H1 (cell line): Measurements from ENCODE around the gene PPP1R9A. TPM values are rescaled to one million over a fixed set of nuclear protein-coding genes. Genes with fewer than 3 reads are reported as not detected.

Experiments
- ASH2L ChIP-seq: fragments of 200-600, 300-600 bp; sonication (generic); IDR thresholded peaks from one replicate; pipeline ENCODE4 v1.7.1; 2017; ENCODE audit warnings: low read length
- ATF2 ChIP-seq: IDR thresholded peaks from 2 replicates; pipeline ENCODE4 v1.6.1; 2012; ENCODE audit warnings: low read length, inconsistent platforms
- CTBP2 ChIP-seq: IDR thresholded peaks from 2 replicates; pipeline ENCODE4 v1.7.0; 2011; ENCODE audit warnings: borderline replicate concordance, mild to moderate bottlenecking, moderate library complexity, mixed read lengths, low read length; ENCODE audit not compliant: insufficient read depth, insufficient read length
- EGR1 ChIP-seq: IDR thresholded peaks from 2 replicates; pipeline ENCODE4 v1.6.1; 2011; ENCODE audit warnings: low read depth, low read length, borderline replicate concordance
- EP300 ChIP-seq, 2 experiments: IDR thresholded peaks; 1 replicate in 1 of 2; 2 replicates in 1 of 2; pipeline ENCODE4 v1.6.1; 2011 to 2012; ENCODE audit warnings: low read depth in 2 of 2, low read length in 2 of 2, mild to moderate bottlenecking in 2 of 2, borderline replicate concordance in 1 of 2, inconsistent platforms in 1 of 2, moderate library complexity in 1 of 2
- GTF2F1 ChIP-seq: IDR thresholded peaks from 2 replicates; pipeline ENCODE4 v1.6.1; 2012; ENCODE audit warnings: low read depth, low read length, improper control_type of control experiment, borderline replicate concordance
- HDAC2 ChIP-seq, 2 experiments: fragments of 300-600 bp in 1 of 2; sonication (generic) in 1 of 2; IDR thresholded peaks; 2 replicates each; pipeline ENCODE4 v1.6.1; 2011 to 2012; ENCODE audit warnings: low read depth in 2 of 2, low read length in 2 of 2, mild to moderate bottlenecking in 2 of 2, moderate library complexity in 2 of 2, borderline replicate concordance in 1 of 2, inconsistent platforms in 1 of 2
- PHF8 ChIP-seq: fragments of 200-600 bp; sonication (generic); conservative IDR thresholded peaks from 2 replicates; pipeline ENCODE4 v1.7.1; 2012; ENCODE audit warnings: low read depth, mild to moderate bottlenecking, inconsistent platforms, low read length, moderate library complexity
- RAD21 ChIP-seq, 2 experiments: IDR thresholded peaks in 1 of 2; conservative IDR thresholded peaks in 1 of 2; 2 replicates each; pipeline ENCODE4 v1.6.1; 2011; ENCODE audit warnings: low read depth in 2 of 2, low read length in 2 of 2, improper control_type of control experiment in 1 of 2, inconsistent platforms in 1 of 2, mild to moderate bottlenecking in 1 of 2, moderate library complexity in 1 of 2
- RBBP5 ChIP-seq: IDR thresholded peaks from 2 replicates; pipeline ENCODE4 v1.7.1; 2012; ENCODE audit warnings: low read depth, mild to moderate bottlenecking, inconsistent platforms, low read length, moderate library complexity, borderline replicate concordance
- RFX5 ChIP-seq: IDR thresholded peaks from 2 replicates; pipeline ENCODE4 v1.6.1; 2011; ENCODE audit warnings: low read depth, low read length, improper control_type of control experiment, borderline replicate concordance
- SIN3A ChIP-seq, 2 experiments: IDR thresholded peaks in 1 of 2; conservative IDR thresholded peaks in 1 of 2; 2 replicates each; pipeline ENCODE4 v1.6.1; 2011 to 2012; ENCODE audit warnings: low read length in 2 of 2, improper control_type of control experiment in 1 of 2, low read depth in 1 of 2, mild to moderate bottlenecking in 1 of 2
- TAF1 ChIP-seq: IDR thresholded peaks from 2 replicates; pipeline ENCODE4 v1.6.1; 2011; ENCODE audit warnings: mild to moderate bottlenecking, low read depth, low read length
- YY1 ChIP-seq: IDR thresholded peaks from 2 replicates; pipeline ENCODE4 v1.6.1; 2011; ENCODE audit warnings: low read depth, mild to moderate bottlenecking, low read length
- ZNF274 ChIP-seq: IDR thresholded peaks from 2 replicates; pipeline ENCODE4 v1.7.0; 2012; ENCODE audit warnings: low read length, borderline replicate concordance; ENCODE audit errors: extremely low read depth
- polyA plus RNA-seq, 7 experiments: library from polyadenylated mRNA; depleted of rRNA in 3 of 7; stranded (reverse) in 5 of 7; unstranded in 2 of 7; fragments of >200 nt in 5 of 7; fragments of 200-250 nt in 2 of 7; gene quantifications; 1 replicate in 5 of 7; 2 replicates in 1 of 7; 4 replicates in 1 of 7; pipeline versions ENCODE4 v1.2.1 to v1.2.3, GENCODE V29; 2011 to 2013; ENCODE audit warnings: missing spikeins in 2 of 7, mixed read lengths in 2 of 7
- total RNA-seq: library from RNA; stranded (reverse); fragmentation: NEBNext Ultra II Directional; extraction: Animal tissue kit (Norgen Biotek cat#: 25700); gene quantifications from 2 replicates; pipeline ENCODE4 v1.2.1, GENCODE V29; 2021
- TF ChIP-seq, protein P1 (sequence below): IDR thresholded peaks from 2 replicates; pipeline ENCODE4 v1.6.1; 2012; ENCODE audit warnings: inconsistent platforms

Gene PPP1R9A
- total and polyA plus RNA-seq, 2 of the 8 experiments (the other 6 are each of a cell fraction or from before 2014, with no cell fraction given) = 3.0 to 20.3 TPM

GRCh38 chr7:94907026-94907810 is at the start of gene PPP1R9A (continued):
- peak in 1 of 2 experiments; percentile 55; a peak in 1 of 4 replicates for TF ChIP-seq SIN3A (conservative IDR thresholded peaks at IDR 0.05 in 1 of 2, IDR thresholded peaks at IDR 0.05 in 1 of 2; ENCODE audit: low read depth in 1 of 2, low read length in 2 of 2)
- peak; percentile 57; the same call in 1 of the 2 replicates for TF ChIP-seq PHF8
- TF ChIP-seq GTF2F1 = 0 out of 2 replicates have a peak, but pooled peaks have one; percentile 31
- peak; percentile 71; the same call in 1 of the 2 replicates for TF ChIP-seq EGR1
- no peak for TF ChIP-seq ATF2
- peak; percentile 65 for TF ChIP-seq ASH2L
- TF ChIP-seq, protein P1, sequence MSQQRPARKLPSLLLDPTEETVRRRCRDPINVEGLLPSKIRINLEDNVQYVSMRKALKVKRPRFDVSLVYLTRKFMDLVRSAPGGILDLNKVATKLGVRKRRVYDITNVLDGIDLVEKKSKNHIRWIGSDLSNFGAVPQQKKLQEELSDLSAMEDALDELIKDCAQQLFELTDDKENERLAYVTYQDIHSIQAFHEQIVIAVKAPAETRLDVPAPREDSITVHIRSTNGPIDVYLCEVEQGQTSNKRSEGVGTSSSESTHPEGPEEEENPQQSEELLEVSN = peak; percentile 33; the same call in 1 of the 2 replicates
- TF ChIP-seq RAD21 (IDR thresholded peaks at IDR 0.05 in 1 of 2, conservative IDR thresholded peaks at IDR 0.05 in 1 of 2; ENCODE audit: low read depth in 2 of 2, low read length in 2 of 2) = peak; percentile 46; a peak in 3 of 4 replicates
- peak; percentile 85; the same call in 1 of the 2 replicates for TF ChIP-seq RBBP5
- TF ChIP-seq HDAC2 (IDR thresholded peaks at IDR 0.05; ENCODE audit: borderline replicate concordance in 1 of 2, low read depth in 2 of 2, low read length in 2 of 2) = 0 out of 4 replicates have a peak, but pooled peaks of 1 of the 2 experiments have one; percentile 17
- TF ChIP-seq ZNF274 = no peak
- peak; percentile 81 for TF ChIP-seq TAF1
- no peak for TF ChIP-seq EP300 (IDR thresholded peaks at IDR 0.05; ENCODE audit: borderline replicate concordance in 1 of 2, low read depth in 2 of 2, low read length in 2 of 2)
- TF ChIP-seq YY1 = peak; percentile 73
- peak; percentile 51 for TF ChIP-seq CTBP2
- TF ChIP-seq RFX5 = no peak
